GM10266 (cell line): ENCODE results near the gene GMDS.

ENCODE experiments used
- DNase-seq: peaks from one replicate; pipeline ENCODE4 v3.0.0; 2012; ENCODE audit errors: extremely low spot score
- CTCF ChIP-seq: IDR thresholded peaks from 2 replicates; pipeline ENCODE4 v1.5.1; 2012; ENCODE audit warnings: mild to moderate bottlenecking, low read depth; ENCODE audit not compliant: control insufficient read depth, insufficient read depth; ENCODE audit errors: missing control alignments

The GMDS gene

DNA sequence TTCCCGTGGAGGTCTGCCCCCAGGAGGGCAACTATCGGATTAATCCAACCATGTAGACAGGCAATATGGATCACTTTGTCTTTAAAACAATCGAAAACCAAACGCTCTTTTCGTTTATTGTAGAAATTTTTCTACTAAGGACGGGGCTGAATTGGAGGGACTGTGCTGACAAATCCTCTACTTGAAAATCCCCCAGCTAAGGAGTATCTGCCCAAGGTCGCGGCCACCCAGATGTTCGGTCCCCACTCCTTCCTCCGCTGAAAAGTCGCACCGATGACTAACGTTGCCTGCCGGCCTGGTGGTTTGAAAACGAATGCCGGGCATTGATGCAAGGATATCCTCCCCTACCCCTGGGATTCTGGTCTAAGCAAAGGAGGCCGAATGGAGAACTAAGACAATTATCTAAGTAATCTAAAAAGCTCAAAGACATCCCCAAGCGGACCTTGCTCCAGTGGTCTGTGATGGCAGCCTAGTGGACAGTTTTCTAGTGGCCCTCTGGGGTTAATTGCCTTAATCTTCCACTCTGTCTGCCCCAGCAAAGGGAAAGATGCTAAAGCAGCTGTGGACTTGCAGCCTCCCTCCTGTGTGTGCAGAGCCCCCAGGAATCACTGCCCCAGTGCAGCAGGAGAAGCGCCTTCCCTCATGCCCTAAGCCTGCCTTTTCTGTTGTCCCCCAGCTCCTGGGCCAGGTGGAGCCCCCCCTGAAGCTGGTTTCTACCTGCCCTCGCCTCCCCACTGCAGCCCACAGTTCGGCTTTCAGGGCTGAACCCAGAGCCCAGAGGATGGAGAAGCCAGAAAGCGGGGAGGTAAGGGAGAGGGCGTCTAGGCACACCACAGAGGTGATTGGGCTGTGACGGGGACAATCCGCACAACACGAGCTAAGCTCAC lies 639.3 kb downstream of the GMDS start:
- TF ChIP-seq CTCF, result no peak
- peak; percentile 41 for DNase-seq

DNA sequence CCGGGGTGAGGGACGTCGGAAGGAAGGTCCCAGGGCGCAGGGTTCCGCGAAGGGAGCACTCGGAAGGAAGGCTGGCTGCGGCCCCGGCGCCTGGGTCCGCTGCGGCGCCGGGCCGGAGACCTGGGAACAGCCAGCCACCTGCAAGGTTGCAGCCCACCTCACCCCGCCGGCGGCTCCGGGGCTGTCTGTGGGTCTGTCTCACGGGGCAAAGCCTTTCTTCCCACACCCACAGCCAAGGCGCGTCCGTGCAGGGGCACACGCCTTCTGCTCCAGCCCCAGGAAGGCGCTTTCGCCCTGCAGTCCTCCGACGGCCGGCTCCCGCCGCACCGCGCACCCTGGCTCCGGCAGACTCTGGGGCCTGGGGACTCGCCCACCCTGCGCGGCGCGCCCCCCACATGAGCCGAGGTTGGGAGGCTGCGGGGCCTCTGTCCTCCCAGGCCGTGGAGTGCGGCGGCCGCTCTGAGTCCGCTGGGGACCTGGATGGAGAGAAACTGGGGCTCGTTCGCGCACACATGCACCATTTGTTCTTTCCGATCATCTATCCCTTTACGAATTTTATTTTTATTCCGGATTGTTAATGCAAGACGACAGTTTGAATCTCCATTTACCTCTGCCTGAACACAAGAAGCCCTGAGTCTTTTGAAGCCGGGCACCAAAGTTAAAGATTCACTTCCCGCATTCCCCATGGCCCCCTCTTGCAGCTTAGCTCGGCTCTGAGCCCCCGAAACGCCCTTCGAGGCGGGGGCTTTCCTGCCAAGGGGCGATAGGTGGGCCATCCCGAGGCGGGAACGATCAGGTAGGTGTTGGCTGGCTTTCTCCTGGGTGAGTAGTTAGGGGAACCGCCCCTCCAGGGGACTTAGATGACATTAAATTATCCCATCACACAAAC lies 640.2 kb downstream of the GMDS start:
- no peak for TF ChIP-seq CTCF
- DNase-seq, result peak; percentile 55

- TF ChIP-seq CTCF, result peak; percentile 92
- DNase-seq, result peak; percentile 89
These were observed 641.0 kb downstream of the GMDS start for GRCh38 chr6:1604158-1605003.

DNA sequence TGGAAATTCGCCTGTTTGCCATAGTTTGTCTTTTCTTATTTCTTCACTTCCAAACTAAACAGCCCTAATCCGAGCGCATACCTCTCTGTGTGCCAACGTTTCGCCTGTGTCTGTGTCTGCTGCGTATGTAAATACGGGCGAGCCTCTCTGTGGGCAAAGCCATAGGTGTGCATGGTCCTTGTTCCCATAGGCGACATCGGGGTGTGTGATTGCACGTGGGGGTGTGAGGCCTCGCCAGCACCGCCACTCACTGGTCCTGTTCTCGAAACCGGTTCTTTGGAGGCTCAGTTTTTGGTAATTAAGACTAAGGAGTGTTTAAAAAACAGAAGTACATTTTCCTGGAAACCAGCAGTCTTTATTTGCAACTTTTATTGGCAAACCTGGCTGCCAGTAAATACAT lies 641.7 kb downstream of the GMDS start:
- no peak for TF ChIP-seq CTCF
- no peak for DNase-seq

- no peak for TF ChIP-seq CTCF
- no peak for DNase-seq
These were observed 643.2 kb downstream of the GMDS start for GRCh38 chr6:1602049-1602713.
